Body of pancreas (tissue), 4 donors: ENCODE results near the gene RIMBP2.

Experiments used
- CTCF ChIP-seq, 7 experiments: fragments of 450-650 bp in 4 of 7; fragments of 200-600 bp in 3 of 7; sonication (generic) in 3 of 7; IDR thresholded peaks; one replicate each; pipeline ENCODE4 v1.5.1; 2016 to 2019; ENCODE audit warnings: antibody characterized with exemption in 7 of 7
- POLR2A ChIP-seq, 3 donors: fragments of 450-650 bp; IDR thresholded peaks; one replicate each; pipeline ENCODE4 v1.6.1; 2016; ENCODE audit warnings: antibody characterized with exemption in 3 of 3, mild to moderate bottlenecking in 2 of 3

- no peak for TF ChIP-seq CTCF (IDR thresholded peaks at IDR 0.05)
- TF ChIP-seq POLR2A (IDR thresholded peaks at IDR 0.05): no peak
Measured at GRCh38 chr12:130742112-130742511, 26.0 kb upstream of the RIMBP2 start.
